Common myeloid progenitor, CD34-positive (primary cell): ENCODE data around the gene ITGBL1.

Source experiments
- CTCF ChIA-PET: fragments of 350-600 bp; sonication (Branson Sonifier 250); formaldehyde crosslinking; loops from one replicate; lab custom pipeline; 2021; ENCODE audit warnings: antibody characterized with exemption; lab: Charles Lee
- POLR2A ChIA-PET: fragments of 350-600 bp; sonication (Branson Sonifier 250); formaldehyde crosslinking; loops from one replicate; lab custom pipeline; 2021; ENCODE audit warnings: antibody characterized with exemption; lab: Charles Lee
- DNase-seq, 3 donors: peaks; one replicate each; pipeline versions ENCODE4 v3.0.0 to v3.0.0-alpha.2; 2013
- H3K27ac ChIP-seq, 2 experiments: 1 replicate in 1 of 2; 2 replicates in 1 of 2; pipeline ENCODE4 v1.7.0; 2013; ENCODE audit warnings: inconsistent platforms in 2 of 2, low read length in 2 of 2, mild to moderate bottlenecking in 2 of 2, low read depth in 1 of 2, moderate library complexity in 1 of 2; ENCODE audit not compliant: severe bottlenecking in 2 of 2, insufficient read depth in 1 of 2, poor library complexity in 1 of 2
- H3K27me3 ChIP-seq, 5 experiments: replicated peaks in 2 of 5; 1 replicate in 3 of 5; 2 replicates in 2 of 5; pipeline versions ENCODE4 v1.6.1 to v1.7.0; 2013; ENCODE audit warnings: low read length in 4 of 5, mild to moderate bottlenecking in 2 of 5, moderate library complexity in 2 of 5, inconsistent platforms in 1 of 5; ENCODE audit not compliant: insufficient read depth in 5 of 5, control insufficient read depth in 4 of 5
- H3K36me3 ChIP-seq, 4 experiments: 1 replicate in 2 of 4; 2 replicates in 2 of 4; pipeline versions ENCODE4 v1.6.1 to v1.7.0; 2013; ENCODE audit warnings: low read length in 3 of 4, control low read depth in 1 of 4, mild to moderate bottlenecking in 1 of 4; ENCODE audit not compliant: control insufficient read depth in 4 of 4, insufficient read depth in 4 of 4
- H3K4me1 ChIP-seq, 4 experiments: 1 replicate in 3 of 4; 2 replicates in 1 of 4; pipeline versions ENCODE4 v1.6.1 to v1.7.1; 2013; ENCODE audit warnings: low read length in 3 of 4, mild to moderate bottlenecking in 3 of 4, control low read depth in 1 of 4, inconsistent platforms in 1 of 4, moderate library complexity in 1 of 4; ENCODE audit not compliant: control insufficient read depth in 4 of 4, insufficient read depth in 4 of 4; ENCODE audit errors: control extremely low read depth in 1 of 4
- H3K4me3 ChIP-seq, 7 experiments: 1 replicate in 4 of 7; 2 replicates in 3 of 7; pipeline versions ENCODE4 v1.5.1 to v1.7.0; 2013; ENCODE audit warnings: mild to moderate bottlenecking in 7 of 7, low read length in 6 of 7, moderate library complexity in 6 of 7, inconsistent platforms in 2 of 7, low read depth in 2 of 7, control low read depth in 1 of 7; ENCODE audit not compliant: insufficient read depth in 4 of 7, control insufficient read depth in 1 of 7; ENCODE audit errors: extremely low read depth in 1 of 7
- H3K9me3 ChIP-seq, 5 experiments: 1 replicate in 4 of 5; 2 replicates in 1 of 5; pipeline versions ENCODE4 v1.6.1 to v1.7.1; 2013; ENCODE audit warnings: low read length in 4 of 5, mild to moderate bottlenecking in 2 of 5, inconsistent platforms in 1 of 5, low read depth in 1 of 5, moderate library complexity in 1 of 5; ENCODE audit not compliant: control insufficient read depth in 4 of 5, insufficient read depth in 2 of 5; ENCODE audit errors: control extremely low read depth in 1 of 5
- WGBS: methylation state at CpG from one replicate; pipeline ENCODE4 v1.1.5; 2013; ENCODE audit not compliant: insufficient coverage; 5-methylcytosine and 5-hydroxymethylcytosine counted together

The ITGBL1 gene

GRCh38 chr13:101639711-101640110 is 187.2 kb downstream of the ITGBL1 start:
- no peak overlapping the region for H3K4me3 ChIP-seq
- no peak overlapping the region for H3K27ac ChIP-seq
- no CpG with 5 or more reads among the region's 1 CpG for WGBS
- no peaks in the 10 kb centered on the region for H3K4me1 ChIP-seq
- H3K36me3 ChIP-seq = no peaks in the 10 kb centered on the region
- no peaks in the 10 kb centered on the region for H3K27me3 ChIP-seq
- POLR2A ChIA-PET = no interaction called here
- no peak for DNase-seq
- H3K9me3 ChIP-seq = no peaks in the 10 kb centered on the region
- CTCF ChIA-PET = no interaction called here

- ChIA-PET POLR2A (no interaction called here), CTCF (no interaction called here)
- no peak for DNase-seq
- Histone ChIP-seq H3K27ac (no peak overlapping the region), H3K4me3 (no peak overlapping the region), H3K27me3 (no peaks in the 10 kb centered on the region), H3K9me3 (no peaks in the 10 kb centered on the region), H3K36me3 (no peaks in the 10 kb centered on the region), H3K4me1 (no peaks in the 10 kb centered on the region)
- no CpG with 5 or more reads among the region's 2 CpGs for WGBS
Observed at GRCh38 chr13:101640788-101641400, 188.4 kb downstream of the ITGBL1 start.

- Histone ChIP-seq H3K36me3 (no peaks in the 10 kb centered on the region), H3K4me1 (no peaks in the 10 kb centered on the region), H3K4me3 (no peak overlapping the region), H3K27me3 (no peaks in the 10 kb centered on the region), H3K27ac (no peak overlapping the region), H3K9me3 (no peaks in the 10 kb centered on the region)
- ChIA-PET CTCF (no interaction called here), POLR2A (no interaction called here)
- no peak for DNase-seq
- 80% methylated on average over 1 of the region's 1 CpG for WGBS
Observed at GRCh38 chr13:101645871-101646270, 193.4 kb downstream of the ITGBL1 start.

GRCh38 chr13:101647760-101648159 is 195.3 kb downstream of the ITGBL1 start:
- Histone ChIP-seq H3K4me1 (no peaks in the 10 kb centered on the region), H3K27me3 (no peaks in the 10 kb centered on the region), H3K36me3 (no peaks in the 10 kb centered on the region), H3K9me3 (no peaks in the 10 kb centered on the region), H3K4me3 (no peak overlapping the region), H3K27ac (no peak overlapping the region)
- CTCF ChIA-PET = no interaction called here
- DNase-seq = no peak
- WGBS = 100% methylated on average over 2 of the region's 5 CpGs
- POLR2A ChIA-PET = no interaction called here

GRCh38 chr13:101648766-101649487 is 196.5 kb downstream of the ITGBL1 start:
- no peak for DNase-seq
- H3K4me3 ChIP-seq = no peak overlapping the region
- no peak overlapping the region for H3K27ac ChIP-seq
- H3K4me1 ChIP-seq = no peaks in the 10 kb centered on the region
- ChIA-PET CTCF (interaction anchor here (0.9 kb wide), 1 partner anchor 13 kb away, joined by 3 read pairs; no protein-coding TSS in a partner anchor), POLR2A (no interaction called here)
- peaks cover 0 to 1% (median 0%) of the 10 kb centered on the region in 5 experiments for H3K9me3 ChIP-seq
- H3K36me3 ChIP-seq = no peaks in the 10 kb centered on the region
- H3K27me3 ChIP-seq = no peaks in the 10 kb centered on the region

- Histone ChIP-seq H3K4me3 (no peak overlapping the region), H3K36me3 (no peaks in the 10 kb centered on the region), H3K27ac (no peak overlapping the region), H3K4me1 (no peaks in the 10 kb centered on the region), H3K27me3 (no peaks in the 10 kb centered on the region), H3K9me3 (peaks cover 0 to 1% (median 0%) of the 10 kb centered on the region in 5 experiments)
- ChIA-PET POLR2A (no interaction called here), CTCF (interaction anchor here (0.9 kb wide), 1 partner anchor 12 kb away, joined by 3 read pairs; no protein-coding TSS in a partner anchor)
- no peak for DNase-seq
- 81% methylated on average over 2 of the region's 4 CpGs for WGBS
Observed at GRCh38 chr13:101649488-101650126, 197.1 kb downstream of the ITGBL1 start.

- WGBS = 100% methylated on average over 4 of the region's 4 CpGs
- POLR2A ChIA-PET = no interaction called here
- no peak overlapping the region for H3K4me3 ChIP-seq
- H3K27ac ChIP-seq = no peak overlapping the region
- H3K9me3 ChIP-seq = peaks cover 0 to 1% (median 0%) of the 10 kb centered on the region in 5 experiments
- no peak for DNase-seq
- no peaks in the 10 kb centered on the region for H3K27me3 ChIP-seq
- H3K36me3 ChIP-seq = no peaks in the 10 kb centered on the region
- no peaks in the 10 kb centered on the region for H3K4me1 ChIP-seq
- CTCF ChIA-PET = no interaction called here
Observed at GRCh38 chr13:101654883-101655282, 202.4 kb downstream of the ITGBL1 start.
